Esophagus squamous epithelium (tissue), 4 donors: ENCODE measurements around the gene TRAPPC1.

Experiments
- POLR2A ChIP-seq, 4 donors: fragments of 450-650 bp; IDR thresholded peaks; one replicate each; pipeline ENCODE4 v1.6.1; 2017; ENCODE audit warnings: antibody characterized with exemption in 4 of 4, mild to moderate bottlenecking in 4 of 4, moderate library complexity in 3 of 4
- TF ChIP-seq, protein P1 (sequence below), 6 experiments: fragments of 450-650 bp in 4 of 6; fragments of 200-600 bp in 2 of 6; sonication (generic) in 2 of 6; IDR thresholded peaks; one replicate each; pipeline ENCODE4 v1.5.1; 2016 to 2019; ENCODE audit warnings: antibody characterized with exemption in 6 of 6, mild to moderate bottlenecking in 4 of 6, moderate library complexity in 4 of 6

- no peak for TF ChIP-seq POLR2A (IDR thresholded peaks at IDR 0.05)
- TF ChIP-seq, protein P1, sequence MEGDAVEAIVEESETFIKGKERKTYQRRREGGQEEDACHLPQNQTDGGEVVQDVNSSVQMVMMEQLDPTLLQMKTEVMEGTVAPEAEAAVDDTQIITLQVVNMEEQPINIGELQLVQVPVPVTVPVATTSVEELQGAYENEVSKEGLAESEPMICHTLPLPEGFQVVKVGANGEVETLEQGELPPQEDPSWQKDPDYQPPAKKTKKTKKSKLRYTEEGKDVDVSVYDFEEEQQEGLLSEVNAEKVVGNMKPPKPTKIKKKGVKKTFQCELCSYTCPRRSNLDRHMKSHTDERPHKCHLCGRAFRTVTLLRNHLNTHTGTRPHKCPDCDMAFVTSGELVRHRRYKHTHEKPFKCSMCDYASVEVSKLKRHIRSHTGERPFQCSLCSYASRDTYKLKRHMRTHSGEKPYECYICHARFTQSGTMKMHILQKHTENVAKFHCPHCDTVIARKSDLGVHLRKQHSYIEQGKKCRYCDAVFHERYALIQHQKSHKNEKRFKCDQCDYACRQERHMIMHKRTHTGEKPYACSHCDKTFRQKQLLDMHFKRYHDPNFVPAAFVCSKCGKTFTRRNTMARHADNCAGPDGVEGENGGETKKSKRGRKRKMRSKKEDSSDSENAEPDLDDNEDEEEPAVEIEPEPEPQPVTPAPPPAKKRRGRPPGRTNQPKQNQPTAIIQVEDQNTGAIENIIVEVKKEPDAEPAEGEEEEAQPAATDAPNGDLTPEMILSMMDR (IDR thresholded peaks at IDR 0.05), result no peak
Observed at GRCh38 chr17:7882068-7882467, 49.7 kb downstream of the TRAPPC1 start.
